GM18511 (cell line): ENCODE data around the gene SCRG1.
A peak's percentile ranks its signal among the peaks of the same experiment; 100 is the strongest.

ENCODE experiments used
- ATAC-seq: cut with Tn5 transposase; IDR thresholded peaks from one replicate; pipeline ENCODE4 v1.9.1; 2021; ENCODE audit warnings: mild to moderate bottlenecking, moderate library complexity; ENCODE audit not compliant: unreplicated experiment

The SCRG1 gene

DNA sequence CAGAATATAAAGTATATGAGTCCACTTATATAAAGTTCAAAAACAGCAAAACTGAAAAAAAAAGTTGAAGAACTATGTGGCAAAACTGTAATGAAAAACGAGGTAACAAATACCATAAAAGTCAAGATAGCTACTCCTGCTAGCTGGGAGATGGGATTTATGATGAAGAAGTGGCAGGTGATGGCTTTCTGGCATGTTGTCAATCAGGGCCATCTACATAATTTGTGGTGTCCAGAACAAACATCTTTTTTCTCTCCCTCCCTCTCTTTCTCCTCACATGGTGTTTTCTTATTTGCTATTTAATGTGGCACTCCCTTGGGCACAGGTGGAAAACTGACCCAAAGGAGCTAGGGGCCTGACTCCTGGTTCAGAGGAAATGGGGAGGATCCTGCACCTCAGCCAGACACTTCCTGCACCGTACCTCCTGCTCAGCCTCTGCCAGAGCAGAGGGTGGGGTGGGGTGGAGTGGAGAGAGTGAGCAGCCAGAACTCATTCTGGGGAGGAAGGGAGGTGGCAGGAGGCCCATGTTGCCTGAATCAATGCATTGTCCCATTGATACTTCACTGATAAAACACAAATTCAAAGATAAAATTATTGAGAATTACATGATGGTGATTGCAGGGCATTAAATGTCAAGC is 33.4 kb downstream of the SCRG1 start:
- no peak for ATAC-seq

DNA sequence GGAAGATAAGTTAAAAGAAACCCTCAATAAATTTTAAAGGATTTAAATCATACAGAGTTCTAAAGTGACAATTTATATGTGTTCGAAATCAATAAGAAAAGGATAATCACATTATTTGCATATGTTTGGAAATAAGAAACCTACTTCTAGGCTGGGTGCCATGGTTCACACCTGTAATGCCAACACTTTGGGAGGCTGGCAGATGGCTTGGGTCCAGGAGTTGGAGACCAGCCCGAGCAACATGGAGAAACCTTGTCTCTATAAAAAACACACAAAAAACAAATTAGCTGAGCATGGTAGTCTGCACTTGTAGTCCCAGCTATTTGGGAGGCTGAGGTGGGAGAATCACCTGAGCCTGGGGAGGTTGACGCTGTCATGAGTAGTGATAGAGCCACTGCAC is 36.2 kb downstream of the SCRG1 start:
- no peak for ATAC-seq

DNA sequence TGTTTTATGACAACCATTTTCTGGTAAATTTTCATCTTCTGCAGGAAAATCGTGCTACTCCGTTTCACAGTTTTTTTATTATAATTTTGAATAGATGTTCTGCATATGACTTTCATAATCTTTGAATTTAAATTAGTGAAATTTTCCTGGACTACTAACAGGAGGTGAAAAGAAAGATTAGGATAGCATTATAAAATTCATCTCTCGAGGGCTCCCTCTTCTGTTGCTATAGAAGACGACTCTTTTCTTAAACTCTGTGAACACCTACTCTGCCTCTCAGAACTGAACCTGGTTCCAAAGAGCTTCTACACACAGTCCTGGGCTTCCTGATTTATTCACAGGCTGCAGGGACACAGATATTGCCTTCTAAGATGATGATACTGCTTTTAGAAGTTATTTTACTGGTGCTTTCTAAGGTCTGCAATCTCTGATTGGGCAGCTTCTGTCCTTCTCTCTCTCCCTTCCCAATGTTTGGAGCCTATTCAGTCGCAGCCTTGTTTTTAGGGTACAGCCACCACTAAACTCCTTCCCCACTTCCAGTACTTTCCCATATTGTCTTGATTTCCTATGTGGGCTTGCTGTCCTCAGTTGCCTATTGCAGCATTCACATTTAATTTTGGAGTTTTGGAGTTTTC is 38.2 kb downstream of the SCRG1 start:
- ATAC-seq: peak; percentile 55

DNA sequence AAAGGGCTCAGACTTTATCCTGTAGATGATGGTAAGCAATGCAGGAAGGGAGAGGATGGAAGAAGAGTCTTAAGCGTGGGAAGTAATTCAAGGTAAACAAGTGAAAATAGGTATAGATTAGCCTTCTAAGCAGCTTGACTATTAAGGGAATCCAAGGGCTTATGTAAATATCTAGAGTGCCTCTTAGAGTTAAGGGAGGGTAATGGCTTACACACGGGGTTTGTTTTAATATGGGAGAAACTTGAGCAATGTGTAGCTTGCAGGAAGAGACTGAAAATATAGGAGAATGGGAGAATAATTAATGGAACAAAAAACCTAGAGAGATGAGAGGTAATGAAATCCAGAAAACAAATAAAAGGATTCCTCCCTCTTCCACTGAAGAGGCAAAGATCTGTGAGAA is 41.0 kb downstream of the SCRG1 start:
- no peak for ATAC-seq

DNA sequence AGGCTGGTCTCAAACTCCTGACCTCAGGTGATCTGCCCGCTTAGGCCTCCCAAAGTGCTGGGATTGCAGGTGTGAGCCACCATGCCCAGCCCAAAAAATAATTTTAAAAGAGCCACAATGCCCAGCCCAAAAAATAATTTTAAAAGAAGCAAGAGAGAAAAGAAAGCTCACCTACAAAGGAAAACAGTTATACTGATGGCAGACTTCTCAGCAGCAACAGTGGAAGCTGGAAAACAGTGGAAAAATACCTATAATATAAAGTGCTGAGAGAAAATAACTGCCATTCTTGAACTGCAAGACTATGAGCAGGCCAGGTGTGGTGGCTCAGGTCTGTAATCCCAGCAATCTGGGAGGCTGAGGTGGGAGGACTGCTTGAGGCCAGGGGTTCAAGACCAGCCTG is 51.4 kb downstream of the SCRG1 start:
- no peak for ATAC-seq

DNA sequence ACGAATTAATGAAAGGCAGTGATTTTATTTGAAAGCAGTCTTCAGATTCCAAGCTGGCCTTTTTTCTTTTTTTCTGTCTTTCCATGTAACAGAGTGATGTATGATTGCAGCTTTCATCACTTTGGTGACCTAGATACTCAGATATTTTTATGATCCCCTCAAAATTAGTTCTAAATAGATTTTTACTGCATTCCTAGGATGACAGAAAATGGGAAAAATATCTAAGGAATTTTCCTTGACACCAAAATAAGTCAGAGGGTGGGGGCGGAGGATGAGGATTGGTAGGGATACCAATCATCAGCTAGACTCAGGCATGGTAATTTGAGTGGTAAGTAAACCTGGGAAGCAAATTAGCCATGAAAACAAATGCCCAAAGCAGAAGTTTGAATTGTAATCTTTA is 52.8 kb downstream of the SCRG1 start:
- no peak for ATAC-seq

DNA sequence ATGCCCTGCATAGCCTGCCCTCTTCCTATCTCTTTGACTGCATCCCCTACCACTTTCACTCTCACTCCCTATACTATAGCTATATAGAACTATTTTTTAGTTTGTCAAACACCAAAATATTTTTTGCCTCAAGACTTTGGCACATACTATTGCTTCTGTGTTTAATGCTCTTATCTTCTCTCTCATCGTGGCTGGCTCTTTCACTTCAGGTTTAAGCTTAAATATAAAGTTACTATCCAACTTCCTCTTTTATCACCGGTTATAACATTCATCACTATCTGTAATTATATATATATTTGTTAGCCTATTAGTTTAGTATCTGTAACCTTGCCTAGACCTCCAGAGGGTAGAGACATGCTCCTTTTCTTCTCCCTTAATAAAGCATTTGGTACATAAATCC is 53.3 kb downstream of the SCRG1 start:
- no peak for ATAC-seq

DNA sequence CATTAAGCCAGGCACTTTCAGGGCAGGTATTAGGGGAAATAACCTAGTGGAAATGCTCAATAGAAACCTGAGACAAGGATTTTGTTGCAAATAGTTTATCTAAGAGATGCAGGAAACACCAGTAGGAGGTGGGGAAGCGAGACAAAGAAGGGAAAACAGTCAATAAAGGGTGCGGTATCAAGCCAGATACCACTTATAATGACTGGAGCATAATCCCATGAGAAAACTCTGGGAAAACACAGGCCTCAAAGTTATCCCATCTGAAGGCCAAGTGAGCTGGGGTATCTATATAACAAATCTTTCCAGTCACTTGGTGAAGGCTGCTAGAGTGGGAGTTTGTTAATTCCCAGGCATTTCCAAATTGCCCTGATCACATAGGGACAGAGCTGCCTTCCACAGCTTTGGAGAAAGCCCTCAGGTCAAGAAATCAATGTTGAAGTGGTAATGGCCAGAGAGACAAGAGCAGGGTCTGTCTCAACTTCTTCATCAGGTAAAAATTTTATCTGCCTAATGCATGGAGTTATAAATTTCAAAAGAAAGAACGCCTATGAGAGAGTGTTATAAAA is 55.0 kb downstream of the SCRG1 start:
- ATAC-seq: no peak

DNA sequence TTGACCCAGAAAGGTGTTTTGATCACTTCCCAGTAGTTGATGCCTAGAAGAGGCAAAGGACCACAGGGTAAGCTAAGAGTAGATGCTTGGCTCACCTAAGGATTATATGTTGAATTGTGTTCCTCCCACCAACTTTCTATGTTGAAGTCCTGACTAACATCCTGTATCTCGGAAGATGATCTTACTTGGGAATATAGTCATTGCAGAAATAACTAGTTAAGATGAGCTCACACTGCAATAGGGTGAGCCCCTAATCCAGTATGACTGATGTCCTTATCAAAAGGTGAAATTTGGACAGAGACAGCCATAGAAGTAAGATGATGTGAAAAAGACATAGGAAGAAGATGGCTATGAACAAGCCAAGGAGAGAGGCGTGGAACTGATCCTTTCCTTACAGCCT is 61.5 kb downstream of the SCRG1 start:
- ATAC-seq: no peak

DNA sequence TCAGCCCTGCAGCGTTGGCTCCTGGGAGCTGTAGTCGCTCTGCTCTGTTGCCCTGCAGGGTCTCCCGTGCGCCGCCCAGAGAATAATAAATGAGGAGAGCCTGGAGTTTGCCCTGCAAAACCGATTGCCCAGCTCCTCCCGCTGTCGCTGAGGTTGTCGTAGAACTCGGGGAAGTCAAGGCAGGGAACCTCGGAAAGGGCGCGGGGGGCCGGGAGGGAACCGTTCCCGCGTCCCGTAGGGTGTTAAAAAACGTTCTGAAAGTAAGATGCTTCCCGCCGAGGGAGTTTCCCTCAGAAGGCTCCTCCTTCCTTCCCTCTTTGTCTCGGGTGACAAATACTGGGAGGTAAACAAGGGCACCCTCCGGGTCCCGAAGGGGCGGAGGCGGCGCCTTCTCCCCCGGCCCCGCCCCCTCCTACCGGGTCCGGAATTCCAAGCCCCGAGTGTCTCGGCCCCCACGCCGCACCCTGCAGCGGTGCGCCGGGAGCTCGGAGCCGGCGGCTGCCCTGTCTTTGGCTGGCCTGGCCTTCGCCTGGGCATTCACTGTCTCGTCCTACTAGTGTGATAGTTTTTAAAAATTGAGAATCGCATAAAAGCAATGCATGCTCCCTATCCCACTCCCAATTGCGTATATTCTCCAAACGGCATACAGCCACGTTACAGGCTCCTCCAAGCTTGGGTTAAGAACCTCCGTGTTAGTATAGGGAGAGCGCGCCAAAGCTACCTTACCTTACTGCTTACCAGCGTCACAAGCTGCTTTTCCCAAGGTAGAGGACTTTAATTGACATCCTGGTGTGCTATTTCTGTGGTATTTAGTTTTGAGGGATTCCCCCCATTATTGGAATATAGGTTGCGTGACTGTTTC is 63.8 kb downstream of the SCRG1 start:
- peak; percentile 42 for ATAC-seq
